ENCODE measurements around the gene GPR137B. TPM values are rescaled to one million over a fixed set of nuclear protein-coding genes. Genes with fewer than 3 reads are reported as not detected.

The GPR137B gene
- total RNA-seq, 1 donor from 2014 or later, result 36.7 TPM

DNA sequence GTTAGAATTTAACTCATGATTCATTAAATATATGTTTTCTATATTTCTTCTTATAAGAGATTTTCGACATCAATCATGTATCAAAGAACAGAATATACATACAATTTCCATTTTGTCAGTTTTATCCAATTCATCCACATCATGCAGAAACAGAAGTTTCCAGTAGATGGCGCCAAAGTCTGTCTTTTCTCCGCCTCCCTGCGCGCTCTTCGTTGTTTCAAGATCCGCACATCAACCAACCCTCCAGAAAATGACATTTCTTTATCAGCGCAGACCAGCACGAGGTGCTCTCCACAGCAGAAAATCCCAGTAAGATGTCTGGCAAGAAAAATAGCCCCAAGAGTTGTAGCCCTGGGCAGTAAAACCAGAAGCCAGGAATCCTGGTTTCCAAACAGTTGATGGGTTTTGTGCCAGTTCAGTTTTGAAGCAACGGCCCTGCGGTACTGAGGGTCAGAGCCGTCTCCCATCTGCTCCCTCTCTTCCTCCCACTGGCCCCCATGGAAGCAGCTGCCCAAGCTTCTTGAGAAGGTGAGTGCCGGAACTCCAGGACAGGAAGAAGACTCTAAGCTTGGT lies 38.6 kb upstream of the GPR137B start:
- intact Hi-C loops (cut with micrococcal nuclease), result loop anchor here (10.0 kb wide), 1 partner anchor 671 kb away; no protein-coding TSS in a partner anchor
- DNase-seq, result no peak
- no peak overlapping the region for H3K4me3 ChIP-seq
- no peaks in the 10 kb centered on the region for H3K4me1 ChIP-seq
- no peaks in the 10 kb centered on the region for H3K9me3 ChIP-seq (replicated peaks)
- H3K27ac ChIP-seq (replicated peaks), result no peak overlapping the region
- no peaks in the 10 kb centered on the region for H3K36me3 ChIP-seq
- TF ChIP-seq, protein P1, sequence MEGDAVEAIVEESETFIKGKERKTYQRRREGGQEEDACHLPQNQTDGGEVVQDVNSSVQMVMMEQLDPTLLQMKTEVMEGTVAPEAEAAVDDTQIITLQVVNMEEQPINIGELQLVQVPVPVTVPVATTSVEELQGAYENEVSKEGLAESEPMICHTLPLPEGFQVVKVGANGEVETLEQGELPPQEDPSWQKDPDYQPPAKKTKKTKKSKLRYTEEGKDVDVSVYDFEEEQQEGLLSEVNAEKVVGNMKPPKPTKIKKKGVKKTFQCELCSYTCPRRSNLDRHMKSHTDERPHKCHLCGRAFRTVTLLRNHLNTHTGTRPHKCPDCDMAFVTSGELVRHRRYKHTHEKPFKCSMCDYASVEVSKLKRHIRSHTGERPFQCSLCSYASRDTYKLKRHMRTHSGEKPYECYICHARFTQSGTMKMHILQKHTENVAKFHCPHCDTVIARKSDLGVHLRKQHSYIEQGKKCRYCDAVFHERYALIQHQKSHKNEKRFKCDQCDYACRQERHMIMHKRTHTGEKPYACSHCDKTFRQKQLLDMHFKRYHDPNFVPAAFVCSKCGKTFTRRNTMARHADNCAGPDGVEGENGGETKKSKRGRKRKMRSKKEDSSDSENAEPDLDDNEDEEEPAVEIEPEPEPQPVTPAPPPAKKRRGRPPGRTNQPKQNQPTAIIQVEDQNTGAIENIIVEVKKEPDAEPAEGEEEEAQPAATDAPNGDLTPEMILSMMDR (IDR thresholded peaks at IDR 0.05; ENCODE audit: borderline replicate concordance), result peak; percentile 86
- peaks cover 4% of the 10 kb centered on the region for H3K27me3 ChIP-seq (ENCODE audit: low read depth)

DNA sequence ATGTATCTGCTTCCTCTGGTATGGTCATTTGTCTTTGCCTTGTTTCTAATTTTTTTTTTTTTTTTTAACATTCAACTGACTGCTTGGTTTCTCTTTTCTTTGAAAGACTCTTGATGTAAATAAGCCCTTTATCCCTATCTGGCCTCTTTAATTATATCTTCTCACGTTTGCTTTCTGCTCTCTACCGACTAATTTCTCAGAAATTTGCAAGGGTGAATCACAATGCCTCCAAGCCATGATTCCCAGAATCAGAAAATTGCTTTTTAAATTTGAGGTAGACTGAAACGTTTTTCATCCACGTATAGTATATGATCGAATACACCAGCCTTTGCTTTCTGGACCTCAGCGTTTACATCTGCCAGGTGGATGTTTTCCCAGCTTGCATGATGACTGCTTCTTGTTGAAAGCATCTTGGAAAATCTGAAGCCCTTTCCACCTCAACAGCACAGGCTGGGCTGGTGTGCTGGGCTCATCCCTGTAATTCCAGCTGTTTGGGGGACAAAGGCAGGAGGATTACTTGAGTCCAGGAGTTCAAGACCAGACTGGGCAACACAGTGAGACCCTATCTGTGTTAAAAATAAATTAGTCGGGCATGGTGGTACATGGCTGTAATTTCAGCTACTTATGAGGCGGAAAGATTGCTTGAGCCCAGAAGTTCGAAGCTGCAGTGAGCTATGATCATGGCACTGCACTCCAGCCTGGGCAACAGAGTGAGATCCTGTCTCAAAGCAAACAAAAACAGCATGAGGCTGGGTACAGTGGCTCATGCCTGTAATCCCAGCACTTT lies 35.0 kb upstream of the GPR137B start:
- no peaks in the 10 kb centered on the region for H3K9me3 ChIP-seq (replicated peaks)
- H3K27me3 ChIP-seq (ENCODE audit: low read depth), result no peaks in the 10 kb centered on the region

DNA sequence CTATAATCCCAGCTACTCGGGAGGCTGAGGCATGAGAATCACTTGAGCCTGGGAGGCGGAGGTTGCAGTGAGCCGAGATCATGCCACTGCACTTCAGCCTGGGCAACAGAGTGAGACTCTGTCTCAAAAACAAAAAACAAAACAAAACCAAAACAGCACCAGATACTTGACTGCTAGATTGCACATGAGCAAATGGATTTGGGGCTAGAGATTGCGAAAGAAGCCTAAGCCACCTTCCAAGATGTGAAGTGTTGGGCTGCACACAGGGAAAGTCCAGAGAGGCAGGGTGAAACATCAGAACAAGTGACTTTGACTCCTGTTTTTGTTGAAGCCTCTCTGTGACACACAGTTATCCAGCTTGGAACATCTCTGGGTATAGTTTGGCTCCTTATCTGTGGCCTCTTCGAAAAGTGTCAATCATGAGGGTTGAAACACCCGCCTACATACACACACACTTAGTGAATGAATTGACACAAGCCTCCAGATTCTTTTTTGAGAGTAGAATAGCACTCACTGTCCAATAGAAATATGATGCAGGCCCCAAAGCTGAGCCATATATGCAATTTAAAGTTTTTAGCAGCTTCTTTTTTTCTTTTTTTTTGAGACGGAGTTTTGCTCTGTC lies 34.2 kb upstream of the GPR137B start:
- DNase-seq, result no peak
- Histone ChIP-seq H3K9me3 (replicated peaks) (no peaks in the 10 kb centered on the region), H3K27ac (replicated peaks) (no peak overlapping the region), H3K4me3 (no peak overlapping the region), H3K4me1 (peaks cover 2% of the 10 kb centered on the region), H3K27me3 (ENCODE audit: low read depth) (no peaks in the 10 kb centered on the region), H3K36me3 (no peaks in the 10 kb centered on the region)
- TF ChIP-seq, protein P1 (IDR thresholded peaks at IDR 0.05; ENCODE audit: borderline replicate concordance), result no peak
- intact Hi-C loops (cut with micrococcal nuclease), result loop anchor here (10.0 kb wide), 1 partner anchor 667 kb away; no protein-coding TSS in a partner anchor

More for the DNA sequence above, 35.0 kb upstream of the GPR137B start:
- no peaks in the 10 kb centered on the region for H3K4me1 ChIP-seq
- no peaks in the 10 kb centered on the region for H3K36me3 ChIP-seq
- intact Hi-C loops (cut with micrococcal nuclease), result loop anchor here (10.0 kb wide), 1 partner anchor 667 kb away; no protein-coding TSS in a partner anchor
- H3K27ac ChIP-seq (replicated peaks), result no peak overlapping the region
- no peak overlapping the region for H3K4me3 ChIP-seq
- TF ChIP-seq, protein P1 (IDR thresholded peaks at IDR 0.05; ENCODE audit: borderline replicate concordance), result no peak
- DNase-seq, result no peak

DNA sequence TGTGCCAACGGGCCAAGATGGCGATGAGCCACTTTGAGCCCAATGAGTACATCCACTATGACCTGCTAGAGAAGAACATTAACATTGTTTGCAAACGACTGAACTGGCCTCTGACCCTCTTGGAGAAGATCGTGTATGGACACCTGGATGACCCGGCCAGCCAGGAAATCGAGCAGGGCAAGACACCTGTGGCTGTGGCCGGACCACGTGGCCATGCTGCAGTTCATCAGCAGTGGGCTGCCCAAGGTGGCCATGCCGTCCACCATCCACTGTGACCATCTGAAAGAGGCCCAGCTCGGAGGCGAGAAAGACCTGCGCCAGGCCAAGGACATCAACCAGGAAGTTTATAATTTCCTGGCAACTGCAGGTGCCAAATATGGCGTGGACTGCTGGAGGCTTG lies 32.2 kb upstream of the GPR137B start:
- intact Hi-C loops (cut with micrococcal nuclease), result loop anchor here (5.0 kb wide), 1 partner anchor 382 kb away; no protein-coding TSS in a partner anchor
- no peaks in the 10 kb centered on the region for H3K36me3 ChIP-seq
- H3K27me3 ChIP-seq (ENCODE audit: low read depth), result no peaks in the 10 kb centered on the region
- TF ChIP-seq, protein P1 (IDR thresholded peaks at IDR 0.05; ENCODE audit: borderline replicate concordance), result no peak
- DNase-seq, result no peak
- H3K4me3 ChIP-seq, result no peak overlapping the region
- no peak overlapping the region for H3K27ac ChIP-seq (replicated peaks)
- H3K9me3 ChIP-seq (replicated peaks), result no peaks in the 10 kb centered on the region
- H3K4me1 ChIP-seq, result peaks cover 13% of the 10 kb centered on the region

DNA sequence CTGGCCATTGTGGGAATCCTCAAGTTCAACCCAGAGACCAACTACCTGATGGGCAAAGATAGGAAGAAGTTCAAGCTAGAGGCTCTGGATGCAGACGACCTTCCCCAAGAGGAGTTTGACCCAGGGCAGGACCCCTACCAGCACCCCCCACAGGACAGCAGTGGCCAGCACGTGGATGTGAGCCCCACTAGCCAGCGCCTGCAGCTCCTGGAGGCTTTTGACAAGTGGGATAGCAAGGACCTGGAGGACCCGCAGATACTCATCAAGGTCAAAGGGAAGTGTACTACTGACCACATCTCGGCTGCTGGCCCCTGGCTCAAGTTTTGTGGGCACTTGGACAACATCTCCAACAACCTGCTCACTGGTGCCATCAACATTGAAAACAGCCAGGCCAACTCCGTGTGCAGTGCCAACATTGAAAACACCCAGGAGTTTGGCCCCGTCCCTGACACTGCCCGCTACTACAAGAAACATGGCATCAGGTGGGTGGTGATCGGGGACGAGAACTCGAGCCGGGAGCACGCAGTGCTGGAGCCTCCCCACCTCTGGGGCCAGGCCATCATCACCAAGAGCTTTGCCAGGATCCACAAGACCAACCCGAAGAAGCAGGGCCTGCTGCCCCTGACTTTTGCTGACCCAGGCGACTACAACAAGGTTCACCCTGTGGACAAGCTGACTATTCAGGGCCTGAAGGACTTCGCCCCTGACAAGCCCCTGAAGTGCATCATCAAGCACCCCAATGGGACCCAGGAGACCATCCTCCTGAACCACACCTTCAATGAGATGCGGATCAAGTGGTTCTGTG lies 30.6 kb upstream of the GPR137B start:
- Histone ChIP-seq H3K9me3 (replicated peaks) (no peaks in the 10 kb centered on the region), H3K36me3 (no peaks in the 10 kb centered on the region), H3K27ac (replicated peaks) (no peak overlapping the region), H3K27me3 (ENCODE audit: low read depth) (no peaks in the 10 kb centered on the region), H3K4me1 (peaks cover 13% of the 10 kb centered on the region), H3K4me3 (no peak overlapping the region)
- intact Hi-C loops (cut with micrococcal nuclease), result loop anchor here (5.0 kb wide), 1 partner anchor 381 kb away; no protein-coding TSS in a partner anchor
- TF ChIP-seq, protein P1 (IDR thresholded peaks at IDR 0.05; ENCODE audit: borderline replicate concordance), result no peak
- no peak for DNase-seq
